ENCODE measurements around the gene ZBED3. TPM values are rescaled to one million over a fixed set of nuclear protein-coding genes. Genes with fewer than 3 reads are reported as not detected.

Gene ZBED3
- polyA plus RNA-seq, 1 experiment, result 5.0 TPM

- ChIA-PET CTCF (no interaction called here), POLR2A (no interaction called here)
- no peak overlapping the region for H3K4me3 ChIP-seq (ENCODE audit: low read depth, low read length)
- TF ChIP-seq, protein P1, sequence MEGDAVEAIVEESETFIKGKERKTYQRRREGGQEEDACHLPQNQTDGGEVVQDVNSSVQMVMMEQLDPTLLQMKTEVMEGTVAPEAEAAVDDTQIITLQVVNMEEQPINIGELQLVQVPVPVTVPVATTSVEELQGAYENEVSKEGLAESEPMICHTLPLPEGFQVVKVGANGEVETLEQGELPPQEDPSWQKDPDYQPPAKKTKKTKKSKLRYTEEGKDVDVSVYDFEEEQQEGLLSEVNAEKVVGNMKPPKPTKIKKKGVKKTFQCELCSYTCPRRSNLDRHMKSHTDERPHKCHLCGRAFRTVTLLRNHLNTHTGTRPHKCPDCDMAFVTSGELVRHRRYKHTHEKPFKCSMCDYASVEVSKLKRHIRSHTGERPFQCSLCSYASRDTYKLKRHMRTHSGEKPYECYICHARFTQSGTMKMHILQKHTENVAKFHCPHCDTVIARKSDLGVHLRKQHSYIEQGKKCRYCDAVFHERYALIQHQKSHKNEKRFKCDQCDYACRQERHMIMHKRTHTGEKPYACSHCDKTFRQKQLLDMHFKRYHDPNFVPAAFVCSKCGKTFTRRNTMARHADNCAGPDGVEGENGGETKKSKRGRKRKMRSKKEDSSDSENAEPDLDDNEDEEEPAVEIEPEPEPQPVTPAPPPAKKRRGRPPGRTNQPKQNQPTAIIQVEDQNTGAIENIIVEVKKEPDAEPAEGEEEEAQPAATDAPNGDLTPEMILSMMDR (IDR thresholded peaks at IDR 0.05; ENCODE audit: insufficient read depth, low read depth, low read length), result no peak
- no peak for DNase-seq (ENCODE audit: low read depth)
- no peaks in the 10 kb centered on the region for H3K36me3 ChIP-seq (ENCODE audit: control insufficient read depth, insufficient read depth, low read length)
- H3K27me3 ChIP-seq (ENCODE audit: control insufficient read depth, insufficient read depth, low read length), result no peaks in the 10 kb centered on the region
Measured at GRCh38 chr5:77104813-77105212, 17.7 kb upstream of the ZBED3 start.

DNA sequence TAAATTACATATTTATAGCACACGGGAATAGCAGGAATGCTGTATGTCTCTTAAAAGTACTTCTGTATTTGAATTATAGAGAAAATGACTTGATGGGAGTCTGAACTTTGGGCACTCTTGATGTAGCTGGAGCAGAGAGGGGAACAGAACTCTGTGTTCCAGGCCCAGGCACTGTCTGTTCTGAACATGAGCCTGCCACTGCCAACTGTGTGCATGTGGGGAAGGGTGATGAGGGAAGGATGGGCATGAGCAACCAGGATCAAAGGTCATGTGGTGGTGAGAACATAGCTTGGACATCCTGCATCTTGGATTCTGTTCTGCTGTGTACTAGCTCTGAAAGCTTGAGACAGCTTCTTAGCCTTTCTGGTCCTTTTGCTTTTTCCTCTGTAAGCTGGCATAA, 16.4 kb upstream of the ZBED3 start:
- CTCF ChIA-PET, result interaction anchor here (0.6 kb wide), 1 partner anchor 260 kb away, joined by 3 read pairs; no protein-coding TSS in a partner anchor
- TF ChIP-seq, protein P1 (IDR thresholded peaks at IDR 0.05; ENCODE audit: insufficient read depth, low read depth, low read length), result no peak
- Histone ChIP-seq H3K36me3 (ENCODE audit: control insufficient read depth, insufficient read depth, low read length) (no peaks in the 10 kb centered on the region), H3K4me3 (ENCODE audit: low read depth, low read length) (no peak overlapping the region), H3K27me3 (ENCODE audit: control insufficient read depth, insufficient read depth, low read length) (no peaks in the 10 kb centered on the region)
- no peak for DNase-seq (ENCODE audit: low read depth)
- POLR2A ChIA-PET, result no interaction called here

- TF ChIP-seq, protein P1 (IDR thresholded peaks at IDR 0.05; ENCODE audit: insufficient read depth, low read depth, low read length), result no peak
- CTCF ChIA-PET, result no interaction called here
Measured at GRCh38 chr5:77102549-77102948, 15.5 kb upstream of the ZBED3 start.

GRCh38 chr5:77101298-77101697, 14.2 kb upstream of the ZBED3 start:
- CTCF ChIA-PET, result interaction anchor here (0.9 kb wide), 1 partner anchor 765 kb away, joined by 3 read pairs; no protein-coding TSS in a partner anchor
- Histone ChIP-seq H3K27me3 (ENCODE audit: control insufficient read depth, insufficient read depth, low read length) (no peaks in the 10 kb centered on the region), H3K36me3 (ENCODE audit: control insufficient read depth, insufficient read depth, low read length) (no peaks in the 10 kb centered on the region), H3K4me3 (ENCODE audit: low read depth, low read length) (no peak overlapping the region)
- DNase-seq (ENCODE audit: low read depth), result no peak
- TF ChIP-seq, protein P1 (IDR thresholded peaks at IDR 0.05; ENCODE audit: insufficient read depth, low read depth, low read length), result no peak
- POLR2A ChIA-PET, result no interaction called here

More at GRCh38 chr5:77102549-77102948, 15.5 kb upstream of the ZBED3 start:
- no peaks in the 10 kb centered on the region for H3K27me3 ChIP-seq (ENCODE audit: control insufficient read depth, insufficient read depth, low read length)
- H3K36me3 ChIP-seq (ENCODE audit: control insufficient read depth, insufficient read depth, low read length), result no peaks in the 10 kb centered on the region
- no peak for DNase-seq (ENCODE audit: low read depth)
- H3K4me3 ChIP-seq (ENCODE audit: low read depth, low read length), result no peak overlapping the region
- POLR2A ChIA-PET, result no interaction called here

- TF ChIP-seq, protein P1 (IDR thresholded peaks at IDR 0.05; ENCODE audit: insufficient read depth, low read depth, low read length), result no peak
- ChIA-PET POLR2A (no interaction called here), CTCF (interaction anchor here (0.5 to 1.1 kb wide), 5 partner anchors 9 to 1053 kb away, joined by 3 to 4 read pairs (median 3); no protein-coding TSS in a partner anchor)
- Histone ChIP-seq H3K36me3 (ENCODE audit: control insufficient read depth, insufficient read depth, low read length) (no peaks in the 10 kb centered on the region), H3K27me3 (ENCODE audit: control insufficient read depth, insufficient read depth, low read length) (no peaks in the 10 kb centered on the region), H3K4me3 (ENCODE audit: low read depth, low read length) (no peak overlapping the region)
- DNase-seq (ENCODE audit: low read depth), result no peak
Measured at GRCh38 chr5:77095189-77095588, 8.1 kb upstream of the ZBED3 start.
